ENCODE data around the gene HBB.
"Not testable (repeated sequence)": the region's sequence is repeated elsewhere in the genome, so short reads cannot be mapped to it uniquely, and the experiment has no call there.

The HBB gene

GRCh38 chr11:5226732-5227310 lies at the start of gene HBB:
HBB (minus strand) TSS chr11:5227071; CDS start chr11:5227021, 50 bp downstream.
- peak; percentile 97 for DNase-seq (ENCODE audit: low spot score)

DNA sequence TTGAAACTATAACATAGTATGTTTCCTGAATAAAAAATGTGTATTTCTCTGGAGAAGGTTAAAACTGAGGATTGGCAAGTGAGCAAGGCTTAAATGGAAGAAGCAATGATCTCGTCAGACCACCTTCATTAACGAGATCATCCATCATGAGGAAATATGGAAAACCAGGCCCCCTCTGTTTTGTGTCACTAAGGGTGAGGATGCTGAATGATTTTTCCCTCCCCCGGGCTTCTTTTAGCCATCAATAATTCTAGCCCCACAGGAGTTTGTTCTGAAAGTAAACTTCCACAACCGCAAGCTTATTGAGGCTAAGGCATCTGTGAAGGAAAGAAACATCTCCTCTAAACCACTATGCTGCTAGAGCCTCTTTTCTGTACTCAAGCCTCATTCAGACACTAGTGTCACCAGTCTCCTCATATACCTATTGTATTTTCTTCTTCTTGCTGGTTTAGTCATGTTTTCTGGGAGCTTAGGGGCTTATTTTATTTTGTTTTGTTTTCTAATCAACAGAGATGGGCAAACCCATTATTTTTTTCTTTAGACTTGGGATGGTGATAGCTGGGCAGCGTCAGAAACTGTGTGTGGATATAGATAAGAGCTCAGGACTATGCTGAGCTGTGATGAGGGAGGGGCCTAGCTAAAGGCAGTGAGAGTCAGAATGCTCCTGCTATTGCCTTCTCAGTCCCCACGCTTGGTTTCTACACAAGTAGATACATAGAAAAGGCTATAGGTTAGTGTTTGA lies 48.7 kb upstream of the HBB start:
- DNase-seq (ENCODE audit: low spot score) = peak; percentile 95

- DNase-seq (ENCODE audit: low spot score) = peak; percentile 74
Measured at GRCh38 chr11:5274395-5274794, 47.5 kb upstream of the HBB start.

DNA sequence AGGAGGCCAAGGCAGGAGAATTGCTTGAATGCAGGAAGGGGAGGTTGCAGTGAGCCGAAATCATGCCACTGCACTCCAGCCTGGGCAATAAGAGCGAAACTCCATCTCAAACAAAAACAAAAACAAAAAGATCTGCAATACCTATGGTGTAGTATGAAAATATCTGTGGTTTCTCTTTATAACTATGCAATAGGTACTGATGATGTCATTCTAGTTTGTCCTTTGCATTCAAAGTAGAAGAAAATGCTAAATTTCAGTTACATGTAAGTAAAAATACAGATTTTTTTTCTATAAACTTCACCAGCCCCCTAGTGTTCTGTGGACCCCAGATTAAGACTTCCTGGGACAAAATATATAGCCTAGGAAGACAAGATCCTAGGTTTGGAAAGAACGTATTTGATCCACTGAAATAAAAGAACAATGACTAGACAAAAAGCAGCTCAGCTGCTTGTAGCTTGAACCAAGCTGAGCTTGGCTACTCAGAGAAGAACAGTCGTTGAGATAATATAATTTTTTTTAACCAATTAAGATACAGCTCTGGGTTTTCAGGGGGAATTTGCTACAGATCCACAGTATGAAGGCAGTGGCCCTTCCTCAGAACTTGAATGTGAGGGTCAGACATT lies 45.6 kb upstream of the HBB start:
- DNase-seq (ENCODE audit: low spot score) = peak; percentile 49

GRCh38 chr11:5269715-5270147 lies 42.9 kb upstream of the HBB start, which contains the start of gene HBE1:
HBE1 (minus strand) TSS chr11:5269945; CDS start chr11:5269890, 55 bp downstream.
- DNase-seq (ENCODE audit: low spot score) = no peak

- DNase-seq (ENCODE audit: low spot score) = no peak
Measured at GRCh38 chr11:5267033-5267563, 40.2 kb upstream of the HBB start.

GRCh38 chr11:5266609-5267008 lies 39.7 kb upstream of the HBB start:
- no peak for DNase-seq (ENCODE audit: low spot score)

GRCh38 chr11:5265832-5266231 lies 39.0 kb upstream of the HBB start:
- no peak for DNase-seq (ENCODE audit: low spot score)

DNA sequence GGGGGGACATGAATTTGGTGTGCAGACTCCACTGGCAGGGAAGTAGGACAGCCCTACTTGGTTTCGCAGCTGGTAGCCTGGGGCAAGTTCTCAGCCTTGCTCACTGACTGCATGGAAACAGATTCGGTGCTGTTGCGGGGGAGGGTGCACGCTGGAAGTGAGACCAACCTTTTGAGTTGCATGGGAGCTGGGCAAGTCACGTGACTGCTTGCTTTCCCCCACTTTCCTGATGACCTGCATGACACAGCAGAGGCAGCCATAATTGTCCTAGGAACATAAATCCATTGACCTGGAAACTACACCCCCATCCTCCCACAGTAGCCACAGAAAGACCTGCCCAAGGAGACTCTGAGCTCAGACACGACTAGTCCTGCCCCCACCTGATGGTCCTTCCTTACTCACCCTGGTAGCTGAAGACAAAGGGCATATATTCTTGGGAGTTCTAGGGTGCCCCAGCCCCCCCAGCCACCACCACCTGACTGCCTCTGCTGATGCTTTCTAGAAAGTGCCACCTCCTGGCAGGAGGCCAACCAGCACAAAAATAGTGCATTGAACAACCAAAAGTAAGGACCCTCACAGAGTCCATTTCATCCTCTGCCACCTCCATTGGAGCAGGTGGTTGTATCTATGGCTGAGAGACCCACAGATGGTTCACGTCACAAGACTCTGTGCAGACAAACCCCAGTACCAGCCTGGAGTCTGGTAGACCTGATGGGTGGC lies 31.8 kb upstream of the HBB start:
- no peak for DNase-seq (ENCODE audit: low spot score)

DNA sequence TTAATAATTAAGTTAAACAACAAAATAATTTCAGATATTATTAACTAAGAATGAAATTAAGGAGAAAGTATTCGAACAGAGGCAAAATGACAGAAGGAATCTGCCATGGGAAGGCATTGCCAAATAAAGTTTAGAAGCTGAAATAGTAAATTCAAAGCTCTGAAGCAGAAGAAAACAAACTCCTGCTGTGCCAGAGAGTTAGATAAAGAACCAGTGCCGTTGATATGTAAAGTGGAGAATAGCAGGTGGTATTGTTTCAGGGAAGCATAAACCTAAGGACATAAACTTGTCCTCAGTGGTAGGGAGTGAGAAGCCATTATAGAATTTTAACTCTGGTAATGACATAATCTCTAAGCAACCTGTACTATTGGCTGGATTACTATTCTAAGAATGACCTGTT lies 30.4 kb upstream of the HBB start:
- DNase-seq (ENCODE audit: low spot score) = peak; percentile 18

- peak; percentile 70 for DNase-seq (ENCODE audit: low spot score)
Measured at GRCh38 chr11:5254646-5255413, 28.0 kb upstream of the HBB start, which contains the start of gene HBG2. HBG2 (minus strand) TSS chr11:5254781; CDS start chr11:5254728, 53 bp downstream.

DNA sequence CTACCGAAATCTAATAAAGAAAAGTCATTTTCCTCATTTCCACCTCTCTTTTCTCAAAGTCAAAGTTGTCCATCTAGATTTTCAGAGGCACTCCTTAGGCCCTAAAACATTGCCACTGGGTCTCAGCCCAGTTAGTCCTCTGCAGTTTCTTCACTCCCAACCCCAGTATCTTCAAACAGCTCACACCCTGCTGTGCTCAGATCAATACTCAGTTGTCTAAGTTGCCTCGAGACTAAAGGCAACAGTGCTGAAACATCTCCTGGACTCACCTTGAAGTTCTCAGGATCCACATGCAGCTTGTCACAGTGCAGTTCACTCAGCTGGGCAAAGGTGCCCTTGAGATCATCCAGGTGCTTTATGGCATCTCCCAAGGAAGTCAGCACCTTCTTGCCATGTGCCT lies 27.2 kb upstream of the HBB start:
- DNase-seq (ENCODE audit: low spot score) = peak; percentile 79

GRCh38 chr11:5253440-5253839 lies 26.6 kb upstream of the HBB start:
- DNase-seq (ENCODE audit: low spot score) = peak; percentile 61

- no peak for DNase-seq (ENCODE audit: low spot score)
Measured at GRCh38 chr11:5252919-5253265, 26.0 kb upstream of the HBB start.

GRCh38 chr11:5252192-5252918 lies 25.5 kb upstream of the HBB start:
- DNase-seq (ENCODE audit: low spot score) = peak; percentile 84

DNA sequence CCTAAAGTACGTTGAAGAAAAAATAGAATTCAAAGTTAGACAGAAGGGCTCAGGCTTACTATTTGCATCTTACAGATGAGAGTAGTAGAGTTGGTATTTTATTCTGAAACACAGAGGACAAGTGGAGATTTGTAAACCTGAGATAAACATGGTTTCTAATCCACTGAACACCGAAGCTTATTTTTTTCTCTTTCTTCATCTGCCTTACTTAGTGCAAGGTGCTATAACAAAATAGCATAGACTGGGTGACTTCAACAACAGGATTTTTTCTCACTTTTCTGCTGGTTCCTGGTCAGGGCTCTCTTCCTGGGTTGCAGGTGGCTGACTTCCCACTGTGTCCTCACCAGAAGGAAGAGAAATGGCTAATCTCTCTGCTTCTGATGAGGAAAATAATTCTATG lies 24.9 kb upstream of the HBB start:
- peak; percentile 76 for DNase-seq (ENCODE audit: low spot score)

DNA sequence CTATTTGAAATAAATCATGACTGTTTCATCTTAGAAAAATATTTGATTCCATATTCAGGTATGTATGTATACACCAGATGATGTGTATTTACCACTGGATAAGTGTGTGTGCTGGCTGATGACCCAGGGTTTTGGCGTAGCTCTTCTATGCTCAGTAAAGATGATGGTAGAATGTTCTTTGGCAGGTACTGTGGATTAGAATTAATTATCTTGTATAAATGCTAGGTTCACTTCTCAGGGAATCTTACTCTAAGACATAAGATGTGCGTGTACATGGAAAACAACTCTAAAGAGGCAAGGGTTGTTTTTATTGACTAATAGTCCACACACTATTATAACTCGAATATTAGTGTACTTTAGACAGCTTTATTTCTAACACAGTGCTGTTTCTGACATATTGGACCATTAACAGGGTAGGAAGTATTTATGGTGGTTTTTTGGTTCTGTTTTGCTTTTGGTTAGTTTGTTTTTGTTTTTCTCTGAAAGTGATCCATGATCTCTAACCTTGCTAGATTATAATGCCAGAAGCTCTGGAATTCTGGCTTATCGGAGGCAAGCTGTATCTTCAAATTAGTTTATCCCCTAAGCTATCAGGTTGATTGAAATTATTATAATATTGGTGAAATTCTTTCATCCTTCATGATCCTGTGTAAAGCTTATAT lies 23.8 kb upstream of the HBB start:
- DNase-seq (ENCODE audit: low spot score) = peak; percentile 75

- not testable (repeated sequence) for DNase-seq (ENCODE audit: low spot score)
Measured at GRCh38 chr11:5249807-5250396, 23.0 kb upstream of the HBB start, which contains the start of gene HBG1. HBG1 (minus strand) TSS chr11:5249857; CDS start chr11:5249804, 53 bp downstream.

GRCh38 chr11:5248498-5248897 lies 21.6 kb upstream of the HBB start:
- DNase-seq (ENCODE audit: low spot score) = peak; percentile 64

Data from hematopoietic multipotent progenitor cell treated with erythropoietin and hydrocortisone succinate and interleukin-3 and kit ligand, for 17 days (in vitro differentiated cells).